ENCODE results near the gene CLPX.
A peak's percentile ranks its signal among the peaks of the same experiment; 100 is the strongest.

Gene CLPX

DNA sequence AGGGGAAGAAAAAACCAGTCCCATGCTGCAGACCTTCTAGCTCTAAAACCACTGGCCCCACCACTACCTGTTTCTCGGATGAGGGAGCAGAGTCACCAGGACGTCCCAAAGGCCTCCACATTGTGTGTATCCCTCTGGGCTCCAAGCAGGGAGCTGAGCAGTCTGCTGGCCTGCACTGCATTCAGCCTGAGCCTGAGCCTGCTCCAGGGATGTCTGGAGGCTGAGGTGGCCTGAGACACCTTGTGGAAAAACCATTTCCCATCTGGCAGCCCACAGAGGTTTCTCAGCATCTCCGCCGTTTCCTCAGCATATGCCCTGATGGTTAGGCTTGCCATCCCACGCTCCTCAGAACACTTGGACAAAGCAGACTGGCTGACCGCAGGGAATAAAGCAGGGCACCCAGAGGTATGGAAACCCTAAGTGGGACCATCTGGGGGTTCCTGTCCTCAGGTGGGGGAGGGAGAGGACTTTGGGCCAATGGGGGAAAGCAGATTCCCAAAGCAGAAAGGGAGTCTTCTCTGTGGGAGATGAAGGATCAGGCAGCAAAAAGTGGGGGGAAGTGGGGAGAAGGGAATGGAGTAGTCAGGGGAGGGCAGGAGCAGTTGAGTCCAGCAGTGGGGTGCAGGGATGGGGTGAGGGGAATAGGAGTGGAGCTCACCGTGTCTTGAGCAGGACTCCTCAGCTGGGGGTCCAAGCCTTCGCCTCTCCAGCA lies 25.8 kb upstream of the CLPX start, which contains the start of gene CILP:
CILP (minus strand) TSS at position 704 of the 712 bp plus-strand sequence. CDS start 1,718 bp downstream, outside the sequence.
- H3K23ac ChIP-seq (ENCODE audit: low read length): no peak within 1 kb of the TSS
- no peaks in the 10 kb centered on the region for H3K9me3 ChIP-seq (ENCODE audit: insufficient read depth, low read depth, low read length)
- no peak within 1 kb of the TSS for H3K14ac ChIP-seq (ENCODE audit: low read length)
- WGBS (ENCODE audit: extremely low coverage, insufficient coverage, insufficient read length): no CpG with 5 or more reads among the region's 8 CpGs
- H4K12ac ChIP-seq (ENCODE audit: low read depth, low read length): no peak within 1 kb of the TSS
- no peak within 1 kb of the TSS for H2BK12ac ChIP-seq (ENCODE audit: low read length)
- no peak within 1 kb of the TSS for H2AK5ac ChIP-seq (ENCODE audit: low read length)
- H3K79me1 ChIP-seq (ENCODE audit: low read length): no peaks in the 10 kb centered on the region
- no peak within 1 kb of the TSS for H3K9ac ChIP-seq (ENCODE audit: low read length)
- H3K36me3 ChIP-seq (ENCODE audit: control insufficient read depth in 1 of 2, insufficient read depth in 2 of 2, low read length in 2 of 2): no peaks in the 10 kb centered on the region
- H4K91ac ChIP-seq (ENCODE audit: low read depth, low read length): no peak within 1 kb of the TSS
- DNase-seq: no peak
- H2BK120ac ChIP-seq (ENCODE audit: insufficient read depth, low read length, poor library complexity): no peak within 1 kb of the TSS
- no peak within 1 kb of the TSS for H3K18ac ChIP-seq (ENCODE audit: low read length)
- no peaks in the 10 kb centered on the region for H3K4me1 ChIP-seq (ENCODE audit: control insufficient read depth in 1 of 2, insufficient read depth in 2 of 2, low read length in 2 of 2)
- no peak within 1 kb of the TSS for H2BK5ac ChIP-seq (ENCODE audit: low read depth, low read length, poor library complexity)
- H2AFZ ChIP-seq (ENCODE audit: insufficient read depth, low read length, poor library complexity): no peak within 1 kb of the TSS
- H3K4me3 ChIP-seq (ENCODE audit: low read depth, low read length): no peak within 1 kb of the TSS
- no peaks in the 10 kb centered on the region for H3K79me2 ChIP-seq (ENCODE audit: control insufficient read depth, insufficient read depth, low read length, poor library complexity)
- H3K27ac ChIP-seq (ENCODE audit: low read depth, low read length): no peak within 1 kb of the TSS
- H3K4ac ChIP-seq (ENCODE audit: low read depth, low read length): no peak within 1 kb of the TSS
- H4K8ac ChIP-seq (ENCODE audit: low read depth, low read length): no peak within 1 kb of the TSS
- H3K4me2 ChIP-seq (ENCODE audit: low read length): no peak within 1 kb of the TSS
- H3K27me3 ChIP-seq (ENCODE audit: insufficient read depth, low read length): no peaks in the 10 kb centered on the region

DNA sequence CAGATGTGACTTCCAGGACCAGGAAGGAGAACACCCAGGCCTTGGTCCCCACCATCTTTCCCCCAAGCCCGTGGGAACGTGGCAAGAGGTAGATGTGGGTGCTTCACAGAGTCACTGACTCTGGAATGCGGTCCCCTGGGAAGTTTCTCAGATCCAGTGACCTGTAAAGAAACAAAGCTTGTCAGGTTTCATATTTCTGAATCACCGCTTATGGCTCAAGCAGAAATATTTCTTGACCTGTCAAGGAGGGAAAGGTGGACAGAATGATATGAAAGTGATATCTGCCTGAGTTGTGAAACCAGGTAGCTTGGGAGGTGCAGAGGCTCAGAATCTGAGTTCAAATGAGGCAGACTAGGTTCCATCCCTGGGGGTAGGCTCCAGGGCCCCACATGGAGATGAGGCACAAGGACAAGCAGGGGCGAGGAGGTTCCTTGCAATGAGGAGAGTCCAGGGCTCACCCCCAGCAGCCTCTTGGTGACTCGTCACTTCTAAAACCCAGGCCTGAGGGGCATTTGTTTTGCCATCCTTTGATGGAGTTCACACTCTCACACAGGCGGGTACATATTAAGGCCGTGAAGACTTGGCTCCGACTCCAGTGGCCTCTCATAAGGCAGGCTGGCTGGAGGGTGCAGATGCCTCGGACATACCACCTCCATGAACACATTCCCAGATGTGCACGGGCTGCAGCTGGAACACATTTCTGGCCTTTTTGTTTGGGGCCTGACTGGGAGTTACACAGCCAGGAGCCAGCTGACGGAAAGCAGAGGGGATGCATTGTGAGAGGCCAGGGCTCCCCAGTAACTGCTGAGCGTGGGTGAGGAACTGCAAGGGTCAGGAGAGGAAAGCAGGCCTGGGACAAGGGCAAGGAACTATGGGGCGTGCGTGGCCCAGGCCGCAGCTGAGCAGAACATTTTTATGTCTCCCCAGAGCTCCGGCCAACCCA lies 24.8 kb upstream of the CLPX start:
- DNase-seq: peak; percentile 52 to 62
- Histone ChIP-seq H3K14ac (ENCODE audit: low read length) (no peak overlapping the region), H3K4me2 (ENCODE audit: low read length) (no peak overlapping the region), H4K8ac (ENCODE audit: low read depth, low read length) (no peak overlapping the region), H3K4me3 (ENCODE audit: low read depth, low read length) (no peak overlapping the region), H2BK12ac (ENCODE audit: low read length) (no peak overlapping the region), H3K36me3 (ENCODE audit: control insufficient read depth in 1 of 2, insufficient read depth in 2 of 2, low read length in 2 of 2) (no peaks in the 10 kb centered on the region), H3K4ac (ENCODE audit: low read depth, low read length) (no peak overlapping the region), H3K4me1 (ENCODE audit: control insufficient read depth in 1 of 2, insufficient read depth in 2 of 2, low read length in 2 of 2) (no peaks in the 10 kb centered on the region), H2AFZ (ENCODE audit: insufficient read depth, low read length, poor library complexity) (no peak overlapping the region), H2AK5ac (ENCODE audit: low read length) (no peak overlapping the region), H2BK5ac (ENCODE audit: low read depth, low read length, poor library complexity) (no peak overlapping the region), H3K9ac (ENCODE audit: low read length) (no peak overlapping the region), H2BK120ac (ENCODE audit: insufficient read depth, low read length, poor library complexity) (no peak overlapping the region), H3K18ac (ENCODE audit: low read length) (no peak overlapping the region), H3K9me3 (ENCODE audit: insufficient read depth, low read depth, low read length) (no peaks in the 10 kb centered on the region), H4K91ac (ENCODE audit: low read depth, low read length) (no peak overlapping the region), H3K27me3 (ENCODE audit: insufficient read depth, low read length) (no peaks in the 10 kb centered on the region), H3K27ac (ENCODE audit: low read depth, low read length) (no peak overlapping the region), H4K12ac (ENCODE audit: low read depth, low read length) (no peak overlapping the region), H3K79me2 (ENCODE audit: control insufficient read depth, insufficient read depth, low read length, poor library complexity) (no peaks in the 10 kb centered on the region), H3K79me1 (ENCODE audit: low read length) (no peaks in the 10 kb centered on the region), H3K23ac (ENCODE audit: low read length) (no peak overlapping the region)
- WGBS (ENCODE audit: extremely low coverage, insufficient coverage, insufficient read length): no CpG with 5 or more reads among the region's 17 CpGs

DNA sequence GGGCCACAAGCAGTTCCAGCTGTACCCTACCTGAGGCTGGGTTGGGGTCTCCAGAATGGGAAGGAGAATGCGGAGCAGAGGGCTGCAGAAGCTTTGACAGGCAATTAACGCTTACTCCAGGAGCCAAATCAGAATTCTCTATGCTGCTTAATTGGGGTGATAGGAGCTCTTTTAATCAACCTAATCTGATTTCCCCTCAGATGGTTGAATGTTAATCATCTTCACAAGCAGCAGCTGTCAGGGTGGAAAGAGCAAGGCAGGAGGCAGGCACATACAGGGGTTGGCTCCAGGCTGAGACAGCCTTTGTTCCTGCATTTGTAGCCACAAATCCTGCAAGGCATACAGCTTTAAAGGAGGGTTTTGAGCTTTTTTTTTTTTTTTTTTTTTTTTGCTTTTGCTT lies 23.5 kb upstream of the CLPX start:
- WGBS (ENCODE audit: extremely low coverage, insufficient coverage, insufficient read length): no CpG with 5 or more reads among the region's 2 CpGs
- Histone ChIP-seq H3K79me2 (ENCODE audit: control insufficient read depth, insufficient read depth, low read length, poor library complexity) (no peaks in the 10 kb centered on the region), H4K8ac (ENCODE audit: low read depth, low read length) (no peak overlapping the region), H3K9me3 (ENCODE audit: insufficient read depth, low read depth, low read length) (no peaks in the 10 kb centered on the region), H2BK12ac (ENCODE audit: low read length) (no peak overlapping the region), H2AFZ (ENCODE audit: insufficient read depth, low read length, poor library complexity) (no peak overlapping the region), H3K4me3 (ENCODE audit: low read depth, low read length) (no peak overlapping the region), H3K27me3 (ENCODE audit: insufficient read depth, low read length) (no peaks in the 10 kb centered on the region), H2BK120ac (ENCODE audit: insufficient read depth, low read length, poor library complexity) (no peak overlapping the region), H3K4me2 (ENCODE audit: low read length) (no peak overlapping the region), H3K14ac (ENCODE audit: low read length) (no peak overlapping the region), H4K91ac (ENCODE audit: low read depth, low read length) (no peak overlapping the region), H3K4me1 (ENCODE audit: control insufficient read depth in 1 of 2, insufficient read depth in 2 of 2, low read length in 2 of 2) (no peaks in the 10 kb centered on the region), H4K12ac (ENCODE audit: low read depth, low read length) (no peak overlapping the region), H3K4ac (ENCODE audit: low read depth, low read length) (no peak overlapping the region), H3K27ac (ENCODE audit: low read depth, low read length) (no peak overlapping the region), H3K23ac (ENCODE audit: low read length) (no peak overlapping the region), H3K9ac (ENCODE audit: low read length) (no peak overlapping the region), H3K36me3 (ENCODE audit: control insufficient read depth in 1 of 2, insufficient read depth in 2 of 2, low read length in 2 of 2) (no peaks in the 10 kb centered on the region), H2BK5ac (ENCODE audit: low read depth, low read length, poor library complexity) (no peak overlapping the region), H2AK5ac (ENCODE audit: low read length) (no peak overlapping the region), H3K79me1 (ENCODE audit: low read length) (no peaks in the 10 kb centered on the region), H3K18ac (ENCODE audit: low read length) (no peak overlapping the region)
- no peak for DNase-seq

DNA sequence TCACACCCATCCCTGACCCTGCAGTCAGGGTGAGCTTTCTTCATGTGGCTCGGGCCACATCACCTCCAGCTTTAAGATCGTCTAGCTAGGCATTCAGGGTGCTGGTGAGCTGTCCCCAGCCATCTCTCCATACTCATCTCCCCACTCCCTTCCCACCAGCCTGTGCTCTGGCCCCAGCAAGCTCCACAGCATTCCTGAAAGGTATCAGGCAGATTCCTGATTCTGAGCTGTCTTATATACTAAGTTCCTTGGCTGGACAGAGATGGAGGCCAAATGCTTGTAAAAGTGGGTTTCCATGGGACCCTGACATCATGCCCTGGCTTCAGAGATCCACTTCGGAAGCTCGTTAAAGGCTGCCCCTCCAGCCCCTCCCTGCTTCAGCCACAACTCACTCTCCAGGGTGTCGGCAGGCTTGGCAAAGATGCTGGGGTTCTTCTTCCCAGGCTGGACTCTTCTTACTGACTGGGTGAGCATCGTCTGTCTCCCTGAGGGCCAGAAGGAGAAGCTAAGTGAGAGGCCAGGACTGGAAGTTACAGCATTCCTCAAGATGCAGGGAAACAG lies 22.2 kb upstream of the CLPX start:
- H2BK5ac ChIP-seq (ENCODE audit: low read depth, low read length, poor library complexity): no peak overlapping the region
- H3K4me3 ChIP-seq (ENCODE audit: low read depth, low read length): no peak overlapping the region
- H3K4ac ChIP-seq (ENCODE audit: low read depth, low read length): no peak overlapping the region
- H3K23ac ChIP-seq (ENCODE audit: low read length): no peak overlapping the region
- H2AK5ac ChIP-seq (ENCODE audit: low read length): no peak overlapping the region
- no peaks in the 10 kb centered on the region for H3K4me1 ChIP-seq (ENCODE audit: control insufficient read depth in 1 of 2, insufficient read depth in 2 of 2, low read length in 2 of 2)
- no peaks in the 10 kb centered on the region for H3K27me3 ChIP-seq (ENCODE audit: insufficient read depth, low read length)
- no peak overlapping the region for H3K27ac ChIP-seq (ENCODE audit: low read depth, low read length)
- H3K4me2 ChIP-seq (ENCODE audit: low read length): no peak overlapping the region
- WGBS (ENCODE audit: extremely low coverage, insufficient coverage, insufficient read length): no CpG with 5 or more reads among the region's 6 CpGs
- no peak overlapping the region for H4K12ac ChIP-seq (ENCODE audit: low read depth, low read length)
- H4K91ac ChIP-seq (ENCODE audit: low read depth, low read length): no peak overlapping the region
- no peaks in the 10 kb centered on the region for H3K79me2 ChIP-seq (ENCODE audit: control insufficient read depth, insufficient read depth, low read length, poor library complexity)
- peak; percentile 42 to 67 for DNase-seq
- H2BK12ac ChIP-seq (ENCODE audit: low read length): no peak overlapping the region
- H3K9me3 ChIP-seq (ENCODE audit: insufficient read depth, low read depth, low read length): no peaks in the 10 kb centered on the region
- no peak overlapping the region for H3K18ac ChIP-seq (ENCODE audit: low read length)
- no peak overlapping the region for H3K9ac ChIP-seq (ENCODE audit: low read length)
- no peak overlapping the region for H2AFZ ChIP-seq (ENCODE audit: insufficient read depth, low read length, poor library complexity)
- H3K79me1 ChIP-seq (ENCODE audit: low read length): no peaks in the 10 kb centered on the region
- H4K8ac ChIP-seq (ENCODE audit: low read depth, low read length): no peak overlapping the region
- no peak overlapping the region for H2BK120ac ChIP-seq (ENCODE audit: insufficient read depth, low read length, poor library complexity)
- no peak overlapping the region for H3K14ac ChIP-seq (ENCODE audit: low read length)
- H3K36me3 ChIP-seq (ENCODE audit: control insufficient read depth in 1 of 2, insufficient read depth in 2 of 2, low read length in 2 of 2): no peaks in the 10 kb centered on the region
